ENCODE measurements around the gene HECTD4.

The HECTD4 gene

DNA sequence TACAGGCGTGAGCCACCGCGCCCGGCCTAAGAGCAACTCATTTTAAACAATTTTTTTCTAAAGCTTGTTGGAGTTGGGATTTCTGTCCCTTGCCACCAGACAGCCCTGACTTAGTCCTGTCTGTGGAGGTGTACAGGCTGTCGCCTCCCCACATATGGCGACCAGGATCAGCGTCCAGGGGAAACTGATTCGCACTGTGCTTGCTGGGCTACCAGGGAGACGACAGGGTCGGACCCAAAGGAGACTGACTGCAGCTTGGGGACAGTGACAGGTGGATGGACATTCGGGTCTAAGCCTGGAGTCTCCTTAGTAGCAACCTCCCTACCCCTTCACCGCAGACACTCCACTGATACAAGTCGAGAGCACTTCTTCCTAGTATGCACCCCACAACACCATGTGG is 216.6 kb downstream of the HECTD4 start:
- Mint-ChIP-seq H3K27me3 (ENCODE audit: low read depth) (no peaks in the 10 kb centered on the region), H3K36me3 (ENCODE audit: low read depth) (peaks cover 24% of the 10 kb centered on the region), H3K4me3 (no peak overlapping the region), H3K4me1 (no peaks in the 10 kb centered on the region), H3K27ac (no peak overlapping the region), H3K9me3 (no peaks in the 10 kb centered on the region)
- TF ChIP-seq, protein P1, sequence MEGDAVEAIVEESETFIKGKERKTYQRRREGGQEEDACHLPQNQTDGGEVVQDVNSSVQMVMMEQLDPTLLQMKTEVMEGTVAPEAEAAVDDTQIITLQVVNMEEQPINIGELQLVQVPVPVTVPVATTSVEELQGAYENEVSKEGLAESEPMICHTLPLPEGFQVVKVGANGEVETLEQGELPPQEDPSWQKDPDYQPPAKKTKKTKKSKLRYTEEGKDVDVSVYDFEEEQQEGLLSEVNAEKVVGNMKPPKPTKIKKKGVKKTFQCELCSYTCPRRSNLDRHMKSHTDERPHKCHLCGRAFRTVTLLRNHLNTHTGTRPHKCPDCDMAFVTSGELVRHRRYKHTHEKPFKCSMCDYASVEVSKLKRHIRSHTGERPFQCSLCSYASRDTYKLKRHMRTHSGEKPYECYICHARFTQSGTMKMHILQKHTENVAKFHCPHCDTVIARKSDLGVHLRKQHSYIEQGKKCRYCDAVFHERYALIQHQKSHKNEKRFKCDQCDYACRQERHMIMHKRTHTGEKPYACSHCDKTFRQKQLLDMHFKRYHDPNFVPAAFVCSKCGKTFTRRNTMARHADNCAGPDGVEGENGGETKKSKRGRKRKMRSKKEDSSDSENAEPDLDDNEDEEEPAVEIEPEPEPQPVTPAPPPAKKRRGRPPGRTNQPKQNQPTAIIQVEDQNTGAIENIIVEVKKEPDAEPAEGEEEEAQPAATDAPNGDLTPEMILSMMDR (IDR thresholded peaks at IDR 0.05; ENCODE audit: unreplicated experiment in 3 of 3), result no peak

DNA sequence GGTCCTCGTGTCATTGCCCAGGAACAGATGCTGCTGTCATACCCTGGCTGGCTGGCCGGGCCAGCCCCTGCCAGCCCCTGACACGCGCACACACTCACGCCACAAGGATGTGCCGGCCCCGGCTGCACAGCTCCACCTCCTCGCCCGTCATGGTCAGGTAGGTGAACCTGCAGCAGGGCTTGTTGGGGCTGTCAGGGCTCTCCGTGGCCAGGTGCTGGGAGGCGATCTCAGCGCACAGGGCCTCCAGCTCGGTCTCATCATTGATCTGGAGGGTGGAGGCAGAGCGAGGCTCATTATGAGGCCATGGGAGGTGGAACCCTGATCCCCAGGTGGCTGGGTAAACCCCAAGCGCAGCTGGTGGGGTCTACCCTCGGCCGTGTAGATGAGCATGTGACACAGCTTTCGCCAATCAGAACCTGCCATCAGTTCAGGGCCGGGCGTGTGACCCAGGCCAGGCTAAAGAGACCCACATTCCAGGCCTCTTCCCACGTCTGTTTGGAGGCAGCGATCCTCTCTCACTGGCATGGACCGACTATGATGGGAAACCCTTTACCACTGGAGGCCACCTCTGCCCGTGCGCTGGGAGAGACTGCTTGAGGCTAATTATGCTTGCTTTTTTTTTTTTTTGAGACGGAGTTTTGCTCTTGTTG is 218.1 kb downstream of the HECTD4 start:
- Mint-ChIP-seq H3K36me3 (ENCODE audit: low read depth) (peaks cover 32% of the 10 kb centered on the region), H3K9me3 (peaks cover 3% of the 10 kb centered on the region), H3K27me3 (ENCODE audit: low read depth) (no peaks in the 10 kb centered on the region), H3K27ac (no peak overlapping the region), H3K4me1 (no peaks in the 10 kb centered on the region), H3K4me3 (no peak overlapping the region)
- TF ChIP-seq, protein P1 (IDR thresholded peaks at IDR 0.05; ENCODE audit: unreplicated experiment in 3 of 3), result no peak

DNA sequence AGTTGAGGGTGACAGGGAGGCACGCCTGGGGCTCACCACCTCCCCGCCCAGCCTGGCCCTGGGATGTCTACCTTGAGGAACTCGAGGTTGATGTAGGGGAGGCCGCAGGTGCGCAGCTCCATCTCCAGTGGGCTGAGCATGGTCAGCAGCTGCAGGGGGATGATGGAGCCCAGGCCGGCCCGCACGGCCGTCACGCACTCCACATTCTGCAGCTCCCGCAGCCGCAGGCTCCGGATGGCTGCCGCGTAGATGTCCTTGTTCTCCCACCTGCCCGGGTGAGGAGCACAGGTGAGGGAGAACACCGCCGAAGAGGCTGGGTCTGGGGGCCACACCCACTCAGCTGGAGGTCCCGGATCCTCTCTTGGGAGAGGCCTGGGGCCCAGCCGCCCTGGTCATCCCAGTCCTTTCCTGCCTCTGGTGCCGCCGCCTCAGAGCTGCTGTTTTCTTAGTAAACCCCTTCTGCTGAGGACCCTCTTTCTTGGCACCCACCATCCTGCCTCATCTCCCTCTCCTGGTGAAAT is 218.7 kb downstream of the HECTD4 start:
- H3K9me3 Mint-ChIP-seq, result peaks cover 3% of the 10 kb centered on the region
- no peaks in the 10 kb centered on the region for H3K27me3 Mint-ChIP-seq (ENCODE audit: low read depth)
- no peak overlapping the region for H3K27ac Mint-ChIP-seq
- no peaks in the 10 kb centered on the region for H3K4me1 Mint-ChIP-seq
- H3K4me3 Mint-ChIP-seq, result no peak overlapping the region
- H3K36me3 Mint-ChIP-seq (ENCODE audit: low read depth), result peaks cover 38% of the 10 kb centered on the region
- TF ChIP-seq, protein P1 (IDR thresholded peaks at IDR 0.05; ENCODE audit: unreplicated experiment in 3 of 3), result no peak

DNA sequence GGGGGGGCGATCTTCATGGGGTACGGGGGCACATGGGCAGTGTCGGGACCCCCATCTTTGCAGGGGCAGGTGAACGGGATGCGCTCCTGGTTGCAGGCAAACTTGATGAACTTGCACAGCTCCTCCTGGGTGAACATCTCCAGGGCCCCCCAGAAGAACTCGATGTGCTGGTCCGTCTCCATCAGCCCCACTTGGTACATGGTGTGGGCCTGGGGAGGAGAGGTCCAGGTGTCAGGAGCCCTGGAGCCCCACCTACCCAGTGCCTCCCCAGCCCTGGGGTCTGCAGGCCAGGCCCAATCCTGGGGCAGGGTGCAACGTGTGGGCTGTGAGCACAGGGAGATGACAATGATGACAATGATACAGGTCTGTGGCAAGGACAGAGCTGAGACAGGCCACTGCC is 219.2 kb downstream of the HECTD4 start:
- H3K9me3 Mint-ChIP-seq, result peaks cover 6% of the 10 kb centered on the region
- H3K27ac Mint-ChIP-seq, result no peak overlapping the region
- H3K27me3 Mint-ChIP-seq (ENCODE audit: low read depth), result no peaks in the 10 kb centered on the region
- no peaks in the 10 kb centered on the region for H3K4me1 Mint-ChIP-seq
- TF ChIP-seq, protein P1 (IDR thresholded peaks at IDR 0.05; ENCODE audit: unreplicated experiment in 3 of 3), result no peak
- H3K4me3 Mint-ChIP-seq, result no peak overlapping the region
- H3K36me3 Mint-ChIP-seq (ENCODE audit: low read depth), result peaks cover 43% of the 10 kb centered on the region

DNA sequence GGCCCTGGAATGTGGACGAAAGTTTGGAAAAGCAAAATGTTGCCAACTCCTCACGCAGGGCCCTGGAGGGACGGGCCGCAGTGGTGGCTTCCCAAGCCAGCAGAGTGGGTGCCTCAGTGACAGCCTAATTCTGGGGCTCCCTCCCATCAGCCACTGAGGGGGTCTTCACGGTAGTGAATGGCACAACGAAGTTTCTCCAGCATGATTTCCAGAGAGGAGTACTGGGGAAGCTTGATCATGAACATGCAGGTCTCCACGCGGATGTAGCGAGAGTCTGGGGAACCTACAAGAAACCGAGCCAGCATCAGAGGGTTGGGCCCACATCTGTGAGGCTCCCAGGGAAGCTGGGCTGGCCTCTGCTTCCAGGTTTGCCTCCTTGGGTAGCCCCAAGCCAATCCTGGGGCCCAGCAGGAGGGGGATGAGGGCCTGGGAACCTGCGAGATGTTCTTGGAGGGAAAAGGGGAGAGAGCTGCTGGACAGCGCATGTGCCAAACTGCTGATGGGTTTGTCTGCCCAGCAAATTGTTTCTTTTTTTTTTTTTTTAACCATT is 219.9 kb downstream of the HECTD4 start:
- Mint-ChIP-seq H3K27me3 (ENCODE audit: low read depth) (no peaks in the 10 kb centered on the region), H3K4me3 (no peak overlapping the region), H3K36me3 (ENCODE audit: low read depth) (peaks cover 50% of the 10 kb centered on the region), H3K27ac (no peak overlapping the region), H3K4me1 (no peaks in the 10 kb centered on the region), H3K9me3 (peaks cover 13% of the 10 kb centered on the region)
- TF ChIP-seq, protein P1 (IDR thresholded peaks at IDR 0.05; ENCODE audit: unreplicated experiment in 3 of 3), result no peak

DNA sequence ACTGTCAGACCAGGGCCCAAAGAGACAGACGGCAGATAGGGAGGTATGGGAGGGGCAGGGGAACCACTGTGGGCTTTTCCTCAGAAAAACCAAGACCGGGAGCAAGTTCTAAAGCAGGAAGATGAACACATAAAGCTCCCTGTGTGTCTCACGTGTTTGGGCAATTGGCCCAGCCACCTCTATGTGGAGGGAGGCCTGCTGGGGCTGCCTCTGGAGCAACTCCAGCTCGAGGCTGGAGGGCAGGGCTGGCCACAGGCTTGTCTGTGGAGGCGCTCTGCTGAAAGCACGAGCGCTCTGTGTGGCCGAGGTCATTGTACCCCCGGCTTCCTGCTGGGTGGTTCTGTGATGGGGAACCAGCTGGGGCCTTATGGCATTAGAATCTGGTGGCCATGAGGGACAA is 220.5 kb downstream of the HECTD4 start:
- no peaks in the 10 kb centered on the region for H3K4me1 Mint-ChIP-seq
- H3K27me3 Mint-ChIP-seq (ENCODE audit: low read depth), result no peaks in the 10 kb centered on the region
- H3K36me3 Mint-ChIP-seq (ENCODE audit: low read depth), result peaks cover 56% of the 10 kb centered on the region
- H3K27ac Mint-ChIP-seq, result no peak overlapping the region
- peaks cover 18% of the 10 kb centered on the region for H3K9me3 Mint-ChIP-seq
- H3K4me3 Mint-ChIP-seq, result no peak overlapping the region
- TF ChIP-seq, protein P1 (IDR thresholded peaks at IDR 0.05; ENCODE audit: unreplicated experiment in 3 of 3), result no peak

Data from nephron (organoid).